Midbrain (tissue), 1 donor: ENCODE measurements around the gene UACA.

Source experiments
- DNase-seq: peaks from one replicate; lab custom pipeline; 2025; lab: John Stamatoyannopoulos, UW

Gene UACA

GRCh38 chr15:70707686-70708300 is 55.6 kb downstream of the UACA start:
- no peak for DNase-seq

- DNase-seq, result no peak
Observed at GRCh38 chr15:70704731-70705130, 58.6 kb downstream of the UACA start.

DNA sequence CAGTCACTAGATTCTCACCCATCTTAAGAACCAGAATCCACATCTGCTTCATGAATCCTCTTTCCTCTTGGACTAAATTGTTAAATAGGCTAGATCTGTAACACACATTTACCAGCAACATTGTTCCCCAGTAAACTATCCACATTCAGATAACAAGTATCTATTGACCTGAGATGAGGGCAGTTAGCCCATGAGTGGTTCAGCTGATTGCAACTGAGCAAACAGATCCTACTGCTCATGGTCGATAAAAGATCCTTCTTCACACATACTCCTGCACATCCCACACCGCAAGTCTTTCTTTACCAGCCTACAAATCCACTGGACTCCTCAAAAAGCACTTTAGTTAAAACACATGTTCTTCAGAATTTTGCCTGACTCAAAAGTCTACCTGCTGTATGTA is 59.2 kb downstream of the UACA start:
- DNase-seq, result no peak

DNA sequence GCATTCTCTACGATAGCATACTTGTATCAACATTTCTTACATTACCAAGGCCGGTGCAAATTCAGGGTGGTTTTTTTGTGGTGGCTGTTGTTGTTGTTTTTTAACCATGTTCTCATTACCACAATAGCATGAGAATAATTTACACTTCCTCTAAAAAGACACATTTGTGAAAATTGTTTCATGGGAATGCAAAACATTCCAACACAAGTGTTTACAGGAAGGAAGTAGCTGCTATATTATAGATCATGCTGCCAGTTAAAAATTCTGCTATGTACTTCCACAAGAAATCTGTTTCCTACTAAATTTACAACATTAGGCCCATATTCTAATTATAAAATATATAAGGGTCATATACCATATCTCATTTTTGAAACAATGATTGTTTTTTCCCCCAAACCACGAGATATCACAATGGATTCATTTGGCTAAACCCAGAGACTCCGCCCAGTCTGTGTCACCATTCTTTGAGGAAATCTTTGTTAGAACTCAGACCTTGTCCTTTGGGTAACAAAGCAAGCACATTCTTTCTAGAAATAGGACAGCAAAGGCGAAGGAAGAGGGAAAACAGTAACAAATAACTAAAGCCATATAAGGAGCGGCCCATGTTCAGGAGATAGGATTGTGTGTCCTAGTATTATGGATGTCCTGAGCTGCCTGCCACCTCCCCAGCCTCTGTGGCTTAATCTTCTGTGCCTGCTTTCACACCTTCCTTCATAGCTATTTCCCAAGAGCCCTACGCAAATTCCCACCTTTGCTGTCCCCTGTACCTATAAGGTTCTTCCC is 60.1 kb downstream of the UACA start:
- DNase-seq, result no peak

DNA sequence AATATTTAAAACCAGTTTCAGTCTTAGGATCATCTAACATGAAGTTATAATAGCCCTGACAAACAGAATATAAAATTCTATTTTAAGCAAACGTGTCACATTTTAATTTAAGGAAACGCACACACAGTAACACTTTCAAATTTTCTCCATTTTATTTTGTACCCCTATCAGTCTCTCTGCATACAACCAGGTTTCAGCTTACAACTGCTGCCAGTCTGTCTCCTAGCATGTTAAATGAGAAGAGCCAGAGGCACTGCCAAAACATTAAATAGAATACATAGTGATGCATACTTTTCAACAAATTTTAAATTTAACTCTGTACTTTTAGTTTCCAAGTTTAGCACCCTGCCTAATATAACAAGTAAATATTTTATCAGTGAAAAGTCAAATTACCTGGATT is 60.8 kb downstream of the UACA start:
- DNase-seq, result no peak

DNA sequence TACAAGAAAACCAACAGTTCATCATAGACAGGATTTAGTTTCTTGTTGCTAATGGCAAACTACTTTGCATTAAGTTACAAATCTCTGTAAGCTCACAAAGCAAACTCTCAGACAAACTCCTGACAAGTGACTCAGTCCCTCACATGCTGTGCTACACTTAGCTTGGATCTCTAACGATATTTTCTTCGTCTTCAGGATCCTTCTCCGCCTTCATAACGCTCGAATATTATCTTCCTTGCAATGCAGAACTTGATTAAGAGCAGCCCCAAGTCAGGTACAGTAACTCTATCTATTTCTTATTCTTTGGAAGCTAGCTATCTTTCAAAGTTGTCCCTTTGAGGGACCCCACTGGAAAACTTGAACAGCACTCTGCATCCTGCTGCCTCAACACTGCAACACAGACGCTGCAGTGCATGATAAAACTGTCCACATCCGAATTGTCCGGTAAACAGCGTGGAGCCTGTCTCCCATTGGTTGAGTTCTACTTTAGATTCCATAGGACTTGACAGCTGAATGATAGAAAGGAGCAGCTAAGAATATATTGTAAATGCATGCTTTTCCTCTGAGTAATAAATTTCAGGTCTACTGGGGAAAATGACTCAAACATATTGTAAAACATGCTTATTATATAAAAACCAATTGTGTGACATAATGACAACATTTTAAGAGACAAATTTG is 61.3 kb downstream of the UACA start:
- DNase-seq, result no peak

DNA sequence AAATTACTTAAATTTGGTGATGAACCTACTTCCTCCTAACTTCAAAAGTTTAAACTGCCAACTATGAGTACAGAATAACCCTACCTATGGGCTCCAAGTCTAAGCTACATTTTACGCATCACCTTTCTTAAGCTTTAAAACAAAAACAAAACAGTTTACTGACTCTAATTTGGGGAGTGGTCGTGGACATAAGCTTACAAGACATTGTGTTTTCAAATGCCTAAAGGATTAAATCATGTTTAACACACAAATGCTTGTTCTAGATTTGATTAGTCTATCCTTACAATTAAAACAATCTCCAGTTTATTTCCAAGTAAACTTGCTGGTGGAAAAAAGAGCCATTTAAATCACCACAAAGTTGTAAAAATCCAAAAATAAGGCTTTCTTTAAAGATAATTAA is 62.2 kb downstream of the UACA start:
- no peak for DNase-seq

- no peak for DNase-seq
Observed at GRCh38 chr15:70699890-70700289, 63.5 kb downstream of the UACA start.

- DNase-seq, result no peak
Observed at GRCh38 chr15:70698836-70699390, 64.4 kb downstream of the UACA start.

- DNase-seq, result no peak
Observed at GRCh38 chr15:70698426-70698825, 64.9 kb downstream of the UACA start.

DNA sequence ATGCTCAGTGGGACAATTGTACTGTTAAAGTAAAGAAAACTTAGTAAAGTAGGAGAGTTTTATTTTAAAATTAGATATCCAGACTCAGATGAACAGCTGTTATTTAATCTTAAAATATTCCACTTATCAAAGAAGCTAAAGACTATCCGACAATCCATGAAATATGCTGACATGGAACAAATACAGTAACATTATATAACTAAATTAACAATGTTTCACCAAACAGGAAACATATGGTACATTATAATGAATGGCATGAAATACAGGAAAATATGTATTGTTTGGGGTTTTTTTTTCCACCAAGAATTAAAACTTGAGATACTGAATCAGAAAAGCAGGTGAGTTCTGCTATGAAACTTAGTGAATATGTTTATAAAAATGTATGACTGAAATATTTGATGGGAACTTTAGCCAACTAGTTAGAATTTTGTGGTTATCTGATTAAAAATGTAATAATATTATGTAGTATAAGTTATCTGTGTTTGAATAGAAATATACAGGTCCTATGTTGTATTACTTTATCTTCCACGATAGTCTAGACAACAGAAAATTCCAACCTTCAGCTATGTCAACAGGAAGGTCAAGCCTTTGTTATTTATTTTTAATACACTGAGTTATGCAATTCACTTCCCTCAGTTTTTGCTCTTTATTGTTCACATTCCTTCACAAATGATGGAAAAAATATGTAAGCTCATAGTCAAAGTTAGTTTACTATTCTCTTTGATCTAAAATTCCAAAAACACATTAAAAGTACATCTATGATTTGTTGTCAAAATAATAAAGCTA is 72.7 kb downstream of the UACA start:
- no peak for DNase-seq

- no peak for DNase-seq
Observed at GRCh38 chr15:70690021-70690420, 73.3 kb downstream of the UACA start.

GRCh38 chr15:70687482-70687881 is 75.9 kb downstream of the UACA start:
- DNase-seq, result no peak

GRCh38 chr15:70680817-70681216 is 82.5 kb downstream of the UACA start:
- DNase-seq, result no peak

GRCh38 chr15:70679919-70680231 is 83.5 kb downstream of the UACA start:
- no peak for DNase-seq

- no peak for DNase-seq
Observed at GRCh38 chr15:70672081-70672480, 91.3 kb downstream of the UACA start.

DNA sequence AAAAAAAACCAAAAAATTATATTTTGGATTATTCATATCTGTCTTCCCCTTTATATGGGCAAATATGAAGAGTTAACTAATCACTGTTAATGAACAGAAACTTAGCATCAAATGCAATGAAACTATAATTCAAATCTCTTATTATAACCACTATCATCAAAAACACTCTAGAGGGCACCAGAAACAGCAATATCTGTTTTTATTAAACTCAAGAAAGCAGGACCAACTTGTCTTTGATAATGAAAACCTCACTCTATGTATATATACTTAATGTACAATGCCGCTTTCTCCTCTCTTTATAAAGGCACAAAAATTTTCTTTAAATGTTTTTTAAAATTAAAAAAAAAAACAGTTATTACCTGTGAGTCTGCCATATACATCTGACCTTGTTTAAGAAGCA is 92.7 kb downstream of the UACA start:
- no peak for DNase-seq

DNA sequence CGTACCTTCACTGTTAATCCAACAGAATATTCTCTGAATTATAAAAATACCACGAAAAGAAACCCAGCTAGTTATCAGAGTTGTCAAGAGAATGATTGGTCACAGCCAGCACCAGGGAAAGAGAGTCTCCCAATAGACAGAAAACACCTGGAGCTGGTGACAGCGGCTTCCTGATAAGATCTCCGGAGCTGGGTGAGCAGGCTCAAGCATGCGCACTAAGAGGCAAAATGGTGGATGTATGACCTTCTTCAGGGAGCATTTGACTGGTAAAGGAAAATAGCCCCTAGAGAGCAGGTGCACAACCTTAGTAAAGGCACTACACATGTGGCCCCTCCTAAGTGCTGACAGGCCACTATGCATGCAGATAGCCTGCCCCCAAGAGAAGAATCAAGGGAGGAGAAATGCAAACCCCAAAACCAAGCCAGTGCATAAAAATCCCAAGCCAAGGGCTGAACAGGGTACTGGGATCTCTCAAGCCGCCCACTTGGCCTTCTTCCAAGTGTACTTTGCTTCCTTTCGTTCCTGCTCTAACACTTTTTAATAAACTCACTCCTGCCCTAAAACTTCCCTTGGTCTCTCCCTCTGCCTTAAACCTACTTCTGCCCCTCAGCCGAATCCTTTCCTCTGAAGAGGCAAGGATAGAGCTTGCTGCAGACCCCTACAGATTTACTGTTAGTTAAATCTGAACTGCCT is 93.2 kb downstream of the UACA start:
- no peak for DNase-seq

DNA sequence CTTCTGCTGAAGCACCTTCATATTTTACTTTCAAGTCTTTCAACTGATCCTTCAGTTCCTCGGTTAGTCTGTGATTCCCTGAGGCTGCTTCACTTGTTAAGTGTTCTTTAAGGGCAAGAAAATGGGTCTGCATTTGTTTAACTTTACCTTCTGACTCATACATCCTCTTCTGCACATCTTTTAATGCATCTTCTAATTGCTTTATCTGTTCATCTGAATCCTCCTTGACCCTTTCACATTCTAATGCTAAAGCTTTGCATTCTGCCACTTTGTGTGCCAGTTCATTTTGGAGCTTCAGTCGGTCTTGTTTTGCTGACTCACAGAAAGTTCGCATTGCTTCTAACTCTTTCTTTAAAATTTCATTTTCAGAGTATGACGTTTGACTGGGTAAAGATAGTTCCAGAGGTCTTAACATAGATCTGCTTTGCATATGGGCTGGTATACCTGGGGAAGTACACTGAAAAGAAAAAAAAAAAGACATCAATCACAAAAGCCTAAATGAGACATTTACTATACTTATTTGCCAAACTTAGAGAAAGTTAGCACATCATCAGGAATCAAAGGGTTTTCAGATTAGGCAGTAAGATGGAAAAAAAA is 94.3 kb downstream of the UACA start:
- DNase-seq, result no peak

DNA sequence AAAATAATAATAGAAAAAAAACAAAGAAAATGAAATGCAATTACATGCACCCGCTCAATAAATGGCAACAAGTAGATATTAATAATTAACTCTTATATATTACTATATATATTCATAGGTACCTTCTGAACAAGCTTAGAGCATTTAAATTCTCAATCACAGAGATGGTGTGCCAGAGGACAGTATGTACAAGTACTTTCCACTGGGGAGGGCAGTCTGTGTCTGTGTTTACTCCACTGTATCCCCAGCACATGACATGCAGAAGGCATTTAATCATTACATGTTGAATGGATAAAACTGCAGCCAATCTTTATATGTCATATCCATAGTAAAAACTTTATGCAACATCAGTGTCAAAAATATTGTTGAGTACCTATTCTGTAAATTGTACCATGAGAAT is 97.8 kb downstream of the UACA start:
- DNase-seq, result no peak

DNA sequence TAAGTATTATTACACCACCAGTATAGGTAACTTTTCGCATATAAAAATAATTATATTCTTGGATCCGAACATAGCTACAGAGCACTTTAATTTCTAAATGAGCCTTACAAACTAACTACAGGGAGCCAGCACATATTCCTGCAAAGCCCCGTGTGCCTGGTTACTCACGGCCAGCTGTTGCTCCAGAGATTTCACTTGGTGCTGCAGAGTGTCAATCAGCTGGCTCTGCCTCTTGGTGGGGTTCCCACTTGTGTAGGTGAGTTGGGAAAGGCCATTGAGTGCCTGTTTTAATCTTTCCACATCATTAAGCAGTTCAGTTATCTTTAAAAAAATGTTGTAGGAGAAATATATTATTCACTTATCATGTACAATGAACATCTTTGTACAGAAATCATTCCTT is 98.9 kb downstream of the UACA start:
- no peak for DNase-seq
